ENCODE data around the gene SACM1L.

The SACM1L gene

DNA sequence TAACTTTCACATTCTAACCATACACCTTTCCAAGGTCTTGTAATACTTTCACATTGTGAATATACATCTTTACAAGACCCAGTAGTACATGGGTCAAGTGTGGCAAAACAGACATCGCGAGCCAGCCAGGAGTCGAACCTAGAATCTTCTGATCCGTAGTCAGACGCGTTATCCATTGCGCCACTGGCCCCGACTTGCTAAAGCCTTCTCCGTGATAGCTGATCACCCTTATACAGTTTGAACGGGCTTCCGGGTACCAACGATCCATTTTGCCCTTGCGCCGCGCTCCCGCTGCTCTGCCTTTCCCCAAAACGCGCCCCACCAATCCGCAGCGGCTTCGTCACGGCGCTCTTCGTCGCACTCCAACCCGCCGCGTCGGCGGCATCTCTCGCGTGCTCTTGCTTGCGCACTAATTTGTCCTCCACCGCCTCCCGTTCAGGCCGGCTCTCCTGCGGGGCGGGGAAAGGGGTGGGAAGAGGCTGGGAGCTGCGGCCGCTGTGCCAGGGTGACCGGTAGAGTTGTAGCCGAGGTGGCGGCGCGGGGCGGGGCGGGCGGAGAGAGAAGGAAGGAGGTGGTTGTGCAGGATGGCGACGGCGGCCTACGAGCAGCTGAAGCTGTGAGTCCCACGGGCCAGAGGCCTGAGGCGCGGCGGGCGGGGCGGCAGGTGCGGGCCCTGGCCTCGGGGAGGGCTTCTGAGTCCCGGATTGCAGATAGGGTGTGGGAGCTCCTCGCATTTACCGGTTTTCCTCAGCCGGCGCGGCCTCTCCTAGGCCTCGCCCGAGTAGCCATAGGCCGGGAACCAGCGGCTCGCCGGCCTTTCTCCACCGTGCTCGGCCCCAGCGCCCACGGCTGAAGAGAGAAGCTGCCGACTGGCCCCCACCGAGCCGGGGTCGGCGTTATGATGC lies at the start of gene SACM1L:
SACM1L (plus strand) TSS at position 515 of the 905 bp plus-strand sequence; CDS start at position 585, 70 bp downstream.
- peak; percentile 99 for DNase-seq

- DNase-seq = no peak
These were observed 49.1 kb upstream of the SACM1L start for GRCh38 chr3:45640091-45640507.

GRCh38 chr3:45640724-45641361 lies 48.4 kb upstream of the SACM1L start:
- DNase-seq = no peak

DNA sequence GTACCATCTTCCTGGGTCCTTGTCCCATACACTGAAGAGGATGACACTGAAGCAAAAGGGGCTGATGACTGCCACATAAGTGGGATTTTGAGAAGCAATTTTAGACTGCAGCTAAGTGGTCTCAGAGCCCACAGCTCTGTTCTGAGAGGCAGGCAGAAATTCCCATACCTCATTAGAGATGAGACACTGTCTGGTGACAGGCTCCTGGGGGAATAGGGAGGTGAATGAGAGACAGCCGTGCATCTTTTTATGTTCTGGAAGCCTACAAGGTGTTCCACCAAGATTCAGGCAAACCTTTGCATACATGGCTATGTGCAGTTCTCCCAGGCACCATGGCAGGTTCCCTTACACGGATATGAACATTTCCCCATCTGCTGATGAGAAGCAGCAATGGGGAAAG lies 47.4 kb upstream of the SACM1L start:
- no peak for DNase-seq

GRCh38 chr3:45642731-45643152 lies 46.5 kb upstream of the SACM1L start:
- no peak for DNase-seq

- no peak for DNase-seq
These were observed 45.0 kb upstream of the SACM1L start for GRCh38 chr3:45644063-45644790.

- no peak for DNase-seq
These were observed 44.4 kb upstream of the SACM1L start for GRCh38 chr3:45644791-45645201.

DNA sequence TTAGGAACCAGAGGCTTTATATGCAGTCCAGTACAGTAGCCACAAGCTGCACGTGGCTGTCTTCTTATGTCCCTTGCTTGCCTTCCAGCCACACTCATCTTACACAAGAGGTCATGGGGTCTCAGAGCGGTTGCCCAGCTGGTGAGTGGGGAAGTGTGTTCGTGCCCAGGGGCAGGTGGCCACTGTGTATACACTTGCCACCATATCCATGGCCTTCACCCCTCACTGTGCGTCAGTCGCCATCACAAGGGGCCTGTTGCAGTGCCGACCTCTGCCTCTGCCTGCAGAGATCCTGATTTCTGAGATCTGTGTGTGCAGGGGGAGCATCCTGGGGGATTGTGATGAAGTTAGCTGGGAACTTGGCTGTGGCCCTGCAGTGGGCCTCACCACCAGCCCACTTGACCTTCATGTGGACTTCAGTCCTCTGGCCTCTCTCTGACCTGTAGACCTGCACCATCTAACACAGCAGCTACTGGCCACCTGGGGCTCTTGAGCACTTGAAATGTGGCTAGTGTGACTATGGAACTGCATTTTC lies 43.1 kb upstream of the SACM1L start:
- no peak for DNase-seq

DNA sequence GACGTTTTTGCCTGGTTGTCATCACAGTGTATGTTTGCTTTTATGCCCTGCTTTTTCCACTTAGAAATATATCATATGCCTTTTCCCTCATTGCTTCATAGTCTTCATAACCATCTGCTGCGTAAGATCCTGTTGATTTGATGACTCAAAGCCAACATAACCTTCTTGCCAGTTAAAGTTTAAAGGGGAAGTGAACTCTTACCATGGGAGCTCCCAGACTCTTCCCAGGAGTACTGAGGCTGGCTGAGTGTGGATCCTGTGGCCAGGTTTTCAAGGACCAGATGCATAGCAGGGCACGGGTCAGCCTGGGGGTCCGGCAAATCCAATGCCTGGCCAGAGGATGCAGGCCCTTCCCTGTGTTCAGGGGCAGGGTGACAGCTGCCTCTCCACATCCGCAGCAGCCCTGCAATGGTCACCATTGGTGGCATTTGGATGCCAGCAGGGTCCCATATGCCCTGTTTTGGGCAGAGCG lies 42.0 kb upstream of the SACM1L start:
- no peak for DNase-seq

GRCh38 chr3:45653205-45653604 lies 36.0 kb upstream of the SACM1L start:
- no peak for DNase-seq

GRCh38 chr3:45654397-45654944 lies 34.7 kb upstream of the SACM1L start:
- no peak for DNase-seq

- no peak for DNase-seq
These were observed 33.3 kb upstream of the SACM1L start for GRCh38 chr3:45655906-45656305.

DNA sequence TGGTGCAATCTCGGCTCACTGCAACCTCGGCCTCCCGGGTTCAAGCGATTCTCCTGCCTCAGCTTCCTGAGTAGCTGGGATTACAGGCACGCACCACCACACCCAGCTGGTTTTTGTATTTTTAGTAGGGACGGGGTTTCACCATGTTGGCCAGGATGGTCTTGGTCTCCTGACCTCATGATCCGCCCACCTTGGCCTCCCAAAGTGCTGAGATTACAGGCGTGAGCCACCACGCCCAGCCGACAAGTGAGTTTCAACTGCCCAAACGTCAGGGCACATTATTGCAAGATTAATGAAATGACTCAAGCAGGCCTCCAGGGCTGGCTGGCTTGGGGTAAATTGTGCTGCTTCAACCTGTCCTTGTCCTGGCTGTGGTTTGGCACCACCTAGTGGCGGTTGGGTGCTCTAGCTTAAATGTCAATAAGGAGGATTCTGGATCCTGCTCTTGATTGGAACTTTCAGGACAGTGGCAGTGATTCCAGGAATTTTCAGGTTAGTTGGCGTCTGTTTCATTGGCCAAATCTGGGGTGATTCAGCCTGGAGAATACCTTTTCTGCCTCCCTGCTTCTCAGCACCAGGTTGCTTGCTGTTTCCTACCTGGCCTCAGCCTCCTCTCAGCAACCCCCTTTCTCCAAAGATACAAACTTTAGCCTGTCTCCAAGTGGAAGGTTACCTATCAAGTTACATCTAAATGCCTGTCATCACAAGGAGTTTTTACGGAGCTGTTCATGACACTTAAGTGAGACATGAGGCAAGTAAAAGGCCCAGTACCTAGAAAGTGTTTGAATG lies 32.4 kb upstream of the SACM1L start:
- DNase-seq = peak; percentile 86

GRCh38 chr3:45657853-45658252 lies 31.3 kb upstream of the SACM1L start:
- DNase-seq = no peak

DNA sequence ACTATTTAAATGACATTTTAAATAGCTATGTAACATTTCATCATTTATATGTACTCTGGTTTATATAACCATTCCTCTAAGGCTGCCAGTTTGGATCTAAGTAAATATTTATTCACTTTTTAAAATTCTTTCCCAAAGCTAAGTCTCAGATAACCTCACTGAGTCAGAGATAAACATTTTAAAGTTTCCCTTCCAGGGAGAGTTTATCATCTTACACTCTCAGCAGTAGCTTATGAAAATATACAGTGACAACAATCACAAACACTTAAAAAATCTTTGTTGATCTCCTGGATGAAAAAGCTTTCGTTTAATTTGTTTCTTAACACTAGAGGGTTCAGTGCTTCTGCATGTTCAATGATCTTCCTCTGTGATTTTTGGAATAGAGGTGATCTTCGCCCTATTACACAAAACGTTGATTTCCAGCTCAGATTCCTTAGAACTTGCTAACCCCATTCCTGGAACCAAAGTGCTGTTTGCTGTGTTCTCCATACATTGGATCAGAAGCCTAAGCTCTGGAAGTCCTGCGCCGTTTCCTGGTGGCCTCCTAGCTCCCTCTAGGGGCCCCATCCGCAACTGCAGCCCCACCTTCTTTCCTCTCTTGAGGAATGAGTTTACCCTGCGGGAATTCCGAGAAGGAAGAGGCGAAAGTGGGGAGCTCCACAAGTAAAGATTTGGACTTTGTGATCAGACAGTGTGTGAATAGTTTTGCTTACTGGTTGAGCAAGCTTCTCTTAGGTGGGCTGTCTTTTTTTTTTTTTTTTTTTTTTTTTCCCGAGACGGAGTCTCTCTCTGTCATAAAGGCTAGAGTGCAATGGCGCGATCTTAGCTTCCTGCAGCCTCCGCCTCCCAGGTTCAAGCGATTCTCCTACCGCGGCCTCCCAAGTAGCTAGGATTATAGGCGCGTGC lies 29.3 kb upstream of the SACM1L start:
- peak; percentile 65 for DNase-seq

DNA sequence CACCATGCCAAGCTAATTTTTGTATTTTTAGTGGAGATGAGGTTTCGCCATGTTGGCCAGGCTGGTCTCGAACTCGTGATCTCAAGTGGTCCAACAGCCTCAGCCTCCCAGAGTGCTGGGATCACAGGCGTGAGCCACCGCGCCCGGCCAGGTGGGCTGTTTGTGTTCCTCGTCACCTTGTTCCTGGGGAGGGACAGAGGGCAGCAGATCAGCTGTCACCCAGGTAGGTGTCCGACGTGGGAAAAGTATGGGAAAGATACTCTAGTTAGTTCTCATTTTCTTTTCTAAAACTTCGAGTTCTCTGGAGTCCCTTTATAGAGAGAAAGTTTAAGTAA lies 28.7 kb upstream of the SACM1L start:
- no peak for DNase-seq

DNA sequence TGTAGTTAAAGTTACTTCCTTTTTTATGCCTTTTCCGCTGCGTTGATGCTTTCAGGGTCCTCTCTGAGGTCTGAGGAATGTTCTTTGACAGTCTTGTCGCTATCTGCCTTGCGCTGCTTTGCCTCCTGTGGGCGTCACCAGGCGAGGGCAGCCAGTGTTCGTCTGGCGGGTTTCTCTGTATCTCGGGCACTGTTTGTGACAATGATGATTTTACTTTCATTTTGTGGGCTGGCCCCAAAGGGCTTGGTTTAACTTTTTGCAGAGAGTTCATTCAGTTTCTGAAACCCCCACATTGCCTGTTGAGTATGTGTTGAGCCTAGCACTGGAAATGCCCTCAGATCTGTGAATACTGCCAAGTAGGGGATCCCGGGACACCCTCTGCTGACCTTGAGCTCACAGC lies 24.6 kb upstream of the SACM1L start:
- DNase-seq = no peak

DNA sequence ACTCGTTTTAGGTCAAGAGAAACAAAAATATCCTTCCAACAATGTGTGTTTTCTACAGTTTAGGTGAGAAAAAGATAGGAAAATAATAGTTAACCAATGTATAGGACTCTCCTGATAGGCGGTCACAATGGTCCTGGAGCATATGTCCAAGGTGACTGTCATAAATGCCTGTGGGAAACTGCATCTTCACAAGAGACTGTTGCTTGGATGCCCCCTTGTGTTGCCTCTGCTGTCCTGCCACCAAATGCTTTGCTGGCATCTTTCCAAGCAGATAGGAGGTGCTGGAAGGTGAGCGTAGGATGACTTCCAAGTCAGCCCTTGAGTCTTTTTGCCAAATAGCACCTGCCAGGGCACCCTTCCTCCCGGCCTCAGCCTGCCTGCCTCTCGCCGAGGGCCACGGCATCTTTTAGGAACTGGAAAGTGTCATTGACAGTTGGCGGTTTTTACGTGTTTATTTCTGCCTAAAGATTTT lies 24.1 kb upstream of the SACM1L start:
- DNase-seq = no peak

GRCh38 chr3:45666757-45667431 lies 22.3 kb upstream of the SACM1L start:
- DNase-seq = no peak

DNA sequence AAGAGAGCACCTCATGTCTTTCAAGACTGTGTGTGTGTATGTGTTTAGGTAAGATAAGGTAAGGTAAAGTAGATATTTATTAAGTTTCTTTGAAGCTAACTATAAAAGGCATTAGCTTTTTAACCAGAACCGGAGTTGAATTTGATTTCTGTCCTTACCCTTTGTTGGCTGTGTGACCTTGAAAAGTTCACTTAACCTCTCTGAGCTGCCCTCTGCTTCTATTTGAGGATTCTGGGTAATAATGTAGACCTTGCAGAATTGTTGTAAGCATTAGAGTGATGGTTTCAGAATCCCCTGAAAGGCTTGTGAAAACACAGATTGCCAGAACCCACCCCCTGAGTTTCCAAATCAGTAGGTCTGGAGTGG lies 21.6 kb upstream of the SACM1L start:
- no peak for DNase-seq
